ENCODE measurements around the gene RNU2-63P. TPM values are rescaled to one million over a fixed set of nuclear protein-coding genes. Genes with fewer than 3 reads are reported as not detected.
"Not testable (repeated sequence)": the region's sequence is repeated elsewhere in the genome, so short reads cannot be mapped to it uniquely, and the experiment has no call there.

The RNU2-63P gene
- total RNA-seq, 6 donors from 2014 or later: not detected

DNA sequence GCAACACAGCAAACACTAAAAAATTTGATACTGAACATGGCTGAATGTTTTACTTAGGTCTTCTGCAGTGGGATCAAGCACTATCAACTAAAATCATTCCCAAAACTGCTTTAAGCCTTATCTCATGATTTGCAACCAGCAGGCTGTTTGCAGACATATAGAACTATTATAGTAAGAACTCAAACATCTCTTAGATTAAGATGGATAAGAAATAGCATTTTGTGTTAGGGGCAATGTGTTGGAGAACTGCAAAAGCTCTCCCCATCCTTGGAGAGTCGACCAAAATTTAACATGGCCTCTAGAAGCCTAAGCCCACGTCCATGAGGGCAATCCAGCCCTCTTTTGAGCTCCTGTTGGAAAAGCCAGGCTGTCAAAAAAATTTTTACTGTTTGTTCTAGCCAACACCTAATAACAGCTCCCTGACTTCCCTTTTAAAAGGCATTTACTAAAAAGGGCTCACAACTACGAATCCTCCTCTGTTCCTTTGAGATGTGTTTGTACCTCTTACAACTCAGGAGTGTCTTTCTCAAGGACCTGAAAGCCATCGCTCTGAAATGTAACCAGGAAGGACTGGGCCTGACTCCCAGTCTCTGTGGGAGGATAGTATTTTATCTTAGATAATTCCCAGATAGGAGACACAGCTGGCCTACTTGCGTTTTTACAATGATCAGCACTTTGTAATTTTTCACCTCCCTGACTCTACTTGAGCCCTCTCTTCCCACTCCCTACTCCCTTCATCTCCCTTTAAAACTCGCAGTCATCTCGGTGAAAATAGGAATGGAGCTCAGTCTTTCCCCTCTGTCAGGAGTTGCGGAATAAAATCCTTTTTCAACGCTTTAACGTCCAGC lies 37.8 kb upstream of the RNU2-63P start:
- WGBS, 2 donors: 46 to 51% methylated on average over 10 of the region's 10 CpGs
- Histone ChIP-seq H3K4me1 (peaks cover 21 to 30% (median 29%) of the 10 kb centered on the region in 4 donors), H3K9me3 (no peaks in the 10 kb centered on the region), H3K27ac (peak overlapping the region; percentile 97 to 100 (median 98)), H3K4me3 (peak overlapping the region; percentile 63 to 81 (median 78)), H3K27me3 (no peaks in the 10 kb centered on the region), H3K36me3 (peaks cover 0 to 2% (median 0%) of the 10 kb centered on the region in 4 donors)
- TF ChIP-seq, protein P1, sequence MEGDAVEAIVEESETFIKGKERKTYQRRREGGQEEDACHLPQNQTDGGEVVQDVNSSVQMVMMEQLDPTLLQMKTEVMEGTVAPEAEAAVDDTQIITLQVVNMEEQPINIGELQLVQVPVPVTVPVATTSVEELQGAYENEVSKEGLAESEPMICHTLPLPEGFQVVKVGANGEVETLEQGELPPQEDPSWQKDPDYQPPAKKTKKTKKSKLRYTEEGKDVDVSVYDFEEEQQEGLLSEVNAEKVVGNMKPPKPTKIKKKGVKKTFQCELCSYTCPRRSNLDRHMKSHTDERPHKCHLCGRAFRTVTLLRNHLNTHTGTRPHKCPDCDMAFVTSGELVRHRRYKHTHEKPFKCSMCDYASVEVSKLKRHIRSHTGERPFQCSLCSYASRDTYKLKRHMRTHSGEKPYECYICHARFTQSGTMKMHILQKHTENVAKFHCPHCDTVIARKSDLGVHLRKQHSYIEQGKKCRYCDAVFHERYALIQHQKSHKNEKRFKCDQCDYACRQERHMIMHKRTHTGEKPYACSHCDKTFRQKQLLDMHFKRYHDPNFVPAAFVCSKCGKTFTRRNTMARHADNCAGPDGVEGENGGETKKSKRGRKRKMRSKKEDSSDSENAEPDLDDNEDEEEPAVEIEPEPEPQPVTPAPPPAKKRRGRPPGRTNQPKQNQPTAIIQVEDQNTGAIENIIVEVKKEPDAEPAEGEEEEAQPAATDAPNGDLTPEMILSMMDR (IDR thresholded peaks at IDR 0.05): no peak
- TF ChIP-seq EP300 (IDR thresholded peaks at IDR 0.05) (no peak), POLR2AphosphoS5 (IDR thresholded peaks at IDR 0.05) (no peak), POLR2A (IDR thresholded peaks at IDR 0.05) (no peak)
- no peak for DNase-seq
- ATAC-seq (ENCODE audit: low FRiP score in 2 of 2): no peak

DNA sequence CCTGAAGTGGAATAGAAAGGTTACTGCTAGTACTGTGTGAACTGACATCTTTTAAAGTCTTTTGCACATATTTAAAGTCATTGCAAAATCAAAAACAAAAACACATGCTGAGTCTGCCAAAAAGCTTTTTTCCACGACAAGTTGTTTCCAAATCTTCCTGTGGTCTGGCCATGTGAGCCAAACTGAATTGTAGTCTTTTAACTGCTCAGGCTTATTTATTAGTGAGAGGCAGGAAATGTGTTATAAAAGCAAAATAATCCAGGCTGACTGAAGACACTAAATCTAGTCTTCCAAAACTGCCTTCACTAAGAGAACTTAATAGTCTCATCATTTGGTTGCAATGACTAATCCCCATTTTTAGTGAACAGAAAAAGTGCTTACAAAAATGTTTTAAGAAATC lies 36.9 kb upstream of the RNU2-63P start:
- no peaks in the 10 kb centered on the region for H3K27me3 ChIP-seq
- no peaks in the 10 kb centered on the region for H3K9me3 ChIP-seq
- H3K4me3 ChIP-seq: no peak overlapping the region
- 15 to 17% methylated on average over 1 of the region's 1 CpG for WGBS, 2 donors
- peaks cover 21 to 30% (median 29%) of the 10 kb centered on the region in 4 donors for H3K4me1 ChIP-seq
- no peak for TF ChIP-seq EP300 (IDR thresholded peaks at IDR 0.05)
- TF ChIP-seq POLR2A (IDR thresholded peaks at IDR 0.05): peak in 1 of 4 donors; percentile 14
- ATAC-seq (ENCODE audit: low FRiP score in 2 of 2) (no peak), DNase-seq (no peak)
- peak overlapping the region; percentile 26 to 100 (median 98) for H3K27ac ChIP-seq
- H3K36me3 ChIP-seq: peaks cover 0 to 2% (median 0%) of the 10 kb centered on the region in 4 donors

DNA sequence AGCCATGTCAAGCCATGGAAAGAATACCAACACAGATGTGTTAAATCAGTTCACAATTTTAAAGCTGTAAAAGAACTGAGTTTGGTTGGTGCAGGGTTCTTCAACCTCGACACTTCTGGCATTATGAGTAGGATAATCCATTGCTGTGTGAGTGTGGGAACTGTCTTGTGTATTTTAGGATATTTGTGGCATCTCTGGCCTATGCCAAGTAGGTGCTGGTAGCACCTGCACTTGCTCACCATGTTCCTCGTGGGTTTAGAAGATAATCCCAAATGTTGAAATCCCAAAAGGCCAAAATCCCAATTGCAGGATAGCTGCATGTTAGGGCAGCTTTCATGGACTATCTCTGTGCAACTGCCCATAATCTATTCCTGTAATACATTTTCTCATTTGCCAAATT lies 35.4 kb upstream of the RNU2-63P start:
- no peak for TF ChIP-seq EP300 (IDR thresholded peaks at IDR 0.05)
- TF ChIP-seq, protein P1 (IDR thresholded peaks at IDR 0.05): no peak
- H3K27ac ChIP-seq: no peak overlapping the region
- WGBS, 2 donors: 87 to 91% methylated on average over 2 of the region's 2 CpGs
- ATAC-seq (ENCODE audit: low FRiP score in 2 of 2) (no peak), DNase-seq (no peak)
- peaks cover 21 to 30% (median 29%) of the 10 kb centered on the region in 4 donors for H3K4me1 ChIP-seq
- H3K36me3 ChIP-seq: peaks cover 0 to 2% (median 0%) of the 10 kb centered on the region in 4 donors
- no peaks in the 10 kb centered on the region for H3K27me3 ChIP-seq
- H3K4me3 ChIP-seq: no peak overlapping the region
- no peaks in the 10 kb centered on the region for H3K9me3 ChIP-seq

DNA sequence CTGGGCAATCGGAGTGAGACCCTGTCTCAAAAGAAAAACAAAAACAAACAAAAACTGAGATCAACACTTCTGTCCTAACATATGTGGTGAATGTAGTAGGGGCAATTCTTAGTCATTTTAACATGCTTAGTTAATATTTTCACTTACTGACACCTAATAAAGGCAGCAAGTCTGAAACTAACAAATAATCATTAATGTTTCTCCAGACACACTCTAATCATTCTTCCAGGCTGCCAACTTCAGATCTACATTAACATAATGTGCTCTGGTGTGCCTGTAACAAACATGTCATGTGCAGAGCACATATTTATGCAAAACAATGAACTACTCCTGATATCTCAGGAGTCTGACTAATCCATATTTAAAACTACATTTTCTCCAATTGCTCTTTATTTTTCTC lies 33.3 kb upstream of the RNU2-63P start:
- H3K4me3 ChIP-seq: no peak overlapping the region
- DNase-seq: no peak
- H3K27ac ChIP-seq: no peak overlapping the region
- no peak for TF ChIP-seq POLR2AphosphoS5 (IDR thresholded peaks at IDR 0.05)
- no peak for TF ChIP-seq EP300 (IDR thresholded peaks at IDR 0.05)
- 78 to 80% methylated on average over 1 of the region's 1 CpG for WGBS, 2 donors
- no peaks in the 10 kb centered on the region for H3K27me3 ChIP-seq
- peaks cover 14 to 23% (median 21%) of the 10 kb centered on the region in 4 donors for H3K4me1 ChIP-seq
- peaks cover 0 to 2% (median 0%) of the 10 kb centered on the region in 4 donors for H3K36me3 ChIP-seq
- H3K9me3 ChIP-seq: no peaks in the 10 kb centered on the region
- ATAC-seq (ENCODE audit: low FRiP score in 2 of 2): no peak

DNA sequence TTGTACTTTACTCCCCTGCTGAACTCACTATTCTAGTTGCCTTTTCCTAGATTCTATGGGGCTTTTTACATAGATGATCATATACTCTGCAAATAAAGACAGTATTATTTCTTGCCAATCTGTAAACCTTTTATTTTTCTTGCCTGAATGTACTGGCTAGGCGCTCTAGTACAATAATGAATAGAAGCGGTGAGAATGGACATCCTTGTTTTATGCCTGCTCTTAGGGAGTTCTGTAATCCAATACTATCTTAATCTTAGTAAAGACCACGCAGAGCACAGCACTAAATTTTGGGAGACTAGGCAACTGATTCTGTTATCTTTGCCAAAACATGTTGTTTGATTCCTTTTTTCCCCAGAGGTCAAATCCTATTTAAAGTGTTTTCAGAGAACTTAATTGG lies 32.2 kb upstream of the RNU2-63P start:
- whole genome bisulfite sequencing, 2 donors: 94 to 98% methylated on average over 3 of the region's 3 CpGs
- Histone ChIP-seq H3K9me3 (no peaks in the 10 kb centered on the region), H3K4me1 (peaks cover 5 to 12% (median 10%) of the 10 kb centered on the region in 4 donors), H3K36me3 (peaks cover 0 to 7% (median 0%) of the 10 kb centered on the region in 4 donors), H3K27me3 (no peaks in the 10 kb centered on the region), H3K4me3 (no peak overlapping the region), H3K27ac (no peak overlapping the region)
- TF ChIP-seq EP300 (IDR thresholded peaks at IDR 0.05): no peak
- TF ChIP-seq, protein P1 (IDR thresholded peaks at IDR 0.05): no peak
- TF ChIP-seq POLR2AphosphoS5 (IDR thresholded peaks at IDR 0.05): no peak
- TF ChIP-seq POLR2A (IDR thresholded peaks at IDR 0.05): no peak
- ATAC-seq (ENCODE audit: low FRiP score in 2 of 2) (no peak), DNase-seq (no peak)

DNA sequence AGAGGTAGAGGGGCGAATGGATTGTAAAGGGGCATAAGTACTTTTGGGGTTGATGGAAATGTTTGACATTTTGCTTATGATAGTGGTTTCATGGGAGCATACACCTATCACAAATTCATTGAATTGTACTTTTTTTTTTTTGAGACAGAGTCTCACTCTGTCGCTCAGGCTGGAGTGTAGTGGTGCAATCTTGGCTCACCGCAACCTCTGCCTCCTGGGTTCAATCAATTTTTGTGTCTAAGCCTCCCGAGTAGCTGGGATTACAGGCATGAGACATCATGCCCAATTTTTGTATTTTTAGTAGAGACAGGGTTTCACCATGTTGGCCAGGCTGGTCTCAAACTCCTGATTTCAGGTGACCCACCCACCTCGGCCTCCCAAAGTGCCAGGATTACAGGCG lies 29.2 kb upstream of the RNU2-63P start:
- 90 to 97% methylated on average over 6 of the region's 6 CpGs for WGBS, 2 donors

More for the DNA sequence above, 29.2 kb upstream of the RNU2-63P start:
- not testable (repeated sequence) for H3K9me3 ChIP-seq; H3K4me3 ChIP-seq; H3K27me3 ChIP-seq; DNase-seq; ATAC-seq (ENCODE audit: low FRiP score in 2 of 2); H3K27ac ChIP-seq; H3K4me1 ChIP-seq
- peaks cover 0 to 13% (median 0%) of the 10 kb centered on the region in 4 donors for H3K36me3 ChIP-seq

Measured in upper lobe of left lung (tissue), 6 donors.